Stimulated activated CD8-positive, alpha-beta memory T cell treated with anti-CD3 and anti-CD28 coated beads, Interleukin-4, amount 100 ng/mL, for 4 hours (primary cell): ENCODE results near the gene CCDC47.
"Not testable (repeated sequence)": the region's sequence is repeated elsewhere in the genome, so short reads cannot be mapped to it uniquely, and the experiment has no call there.

ENCODE experiments used
- DNase-seq, 2 donors: peaks; one replicate each; pipeline ENCODE4 v3.0.0-alpha.2; 2020; ENCODE audit warnings: low read depth in 2 of 2, low spot score in 1 of 2

CCDC47 gene, protein sequence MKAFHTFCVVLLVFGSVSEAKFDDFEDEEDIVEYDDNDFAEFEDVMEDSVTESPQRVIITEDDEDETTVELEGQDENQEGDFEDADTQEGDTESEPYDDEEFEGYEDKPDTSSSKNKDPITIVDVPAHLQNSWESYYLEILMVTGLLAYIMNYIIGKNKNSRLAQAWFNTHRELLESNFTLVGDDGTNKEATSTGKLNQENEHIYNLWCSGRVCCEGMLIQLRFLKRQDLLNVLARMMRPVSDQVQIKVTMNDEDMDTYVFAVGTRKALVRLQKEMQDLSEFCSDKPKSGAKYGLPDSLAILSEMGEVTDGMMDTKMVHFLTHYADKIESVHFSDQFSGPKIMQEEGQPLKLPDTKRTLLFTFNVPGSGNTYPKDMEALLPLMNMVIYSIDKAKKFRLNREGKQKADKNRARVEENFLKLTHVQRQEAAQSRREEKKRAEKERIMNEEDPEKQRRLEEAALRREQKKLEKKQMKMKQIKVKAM

DNA sequence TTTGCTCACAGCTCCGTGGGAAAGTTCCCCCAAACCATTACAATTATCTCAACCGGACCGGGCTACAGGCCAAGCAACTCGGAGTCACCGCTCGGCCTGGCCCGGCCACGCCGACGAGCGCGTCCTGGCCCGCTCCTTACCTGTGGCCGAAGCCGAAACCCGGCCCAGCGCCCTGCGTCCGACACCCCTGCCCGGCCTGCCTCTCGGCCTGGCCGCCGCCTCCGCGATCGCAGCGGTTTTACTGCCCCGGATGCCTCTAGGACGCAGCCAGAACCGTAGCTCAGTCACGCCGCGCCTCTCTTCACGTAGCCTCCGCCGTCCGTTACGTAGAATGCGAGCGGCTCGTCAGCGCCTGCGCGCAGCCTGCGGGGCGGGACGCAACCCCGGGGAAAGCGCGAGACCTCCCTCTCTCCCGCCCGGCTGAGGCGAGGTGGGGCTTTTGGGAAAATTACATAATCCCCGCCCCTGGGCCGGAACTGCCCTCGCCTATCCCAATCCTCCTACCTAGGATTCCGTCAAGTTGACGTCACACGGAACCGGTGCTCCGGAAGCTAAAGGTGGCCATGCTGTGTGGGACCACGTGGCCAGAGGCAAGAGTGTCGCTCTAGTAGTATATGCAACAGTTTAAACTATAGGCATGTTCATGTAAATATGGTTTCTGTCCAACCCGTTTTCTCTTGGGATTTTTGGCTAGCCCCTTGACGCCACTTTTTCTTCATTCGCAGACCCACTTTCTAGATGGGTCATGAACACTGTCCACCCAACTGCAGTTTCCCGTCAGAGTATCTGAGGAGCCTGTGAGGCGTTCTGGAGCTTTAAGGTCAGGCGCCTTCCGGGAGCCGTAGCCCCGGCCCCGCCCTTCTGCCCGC lies at the start of gene CCDC47:
Gene CCDC47, minus strand, starts transcription at position 326 of the 869 bp plus-strand sequence. CDS start 7,422 bp downstream, outside the sequence.
- peak; percentile 93 to 98 for DNase-seq

DNA sequence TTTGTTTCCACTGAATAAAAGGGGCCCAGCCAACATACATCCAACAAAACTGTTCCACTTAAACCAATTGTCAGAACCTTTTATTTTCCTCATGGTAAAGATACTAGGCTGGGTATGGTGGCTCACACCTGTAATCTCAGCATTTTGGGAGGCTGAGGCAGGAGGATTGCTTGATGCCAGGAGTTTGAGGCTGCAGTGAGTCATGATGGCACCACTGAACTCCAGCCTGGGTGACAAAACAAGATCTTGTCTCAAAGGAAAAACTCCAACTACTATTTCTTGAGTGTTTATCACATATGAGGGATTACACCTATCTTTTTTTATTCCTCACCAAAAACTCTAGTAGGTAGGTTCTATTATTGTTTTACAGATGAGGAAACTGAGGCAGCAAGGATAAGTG lies 49.1 kb upstream of the CCDC47 start:
- DNase-seq, result no peak

DNA sequence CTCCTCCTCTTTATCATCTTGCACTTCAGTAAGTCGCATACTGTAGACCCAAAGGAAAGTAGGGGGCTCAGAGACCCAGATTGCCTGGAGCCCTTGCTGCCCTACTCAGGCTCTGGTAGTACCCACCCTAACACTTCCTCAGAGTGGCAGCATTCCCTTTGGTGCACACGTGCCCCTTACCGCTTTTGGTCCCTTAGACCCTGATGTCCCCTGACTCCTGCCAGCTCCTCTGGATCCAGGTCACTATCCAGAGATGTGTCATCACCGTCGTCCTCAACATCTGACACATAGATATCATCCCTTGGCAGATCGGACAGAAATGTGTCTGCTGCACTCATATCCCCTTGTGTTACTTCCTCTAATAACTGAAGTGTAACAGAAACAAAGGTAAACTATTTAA lies 48.4 kb upstream of the CCDC47 start:
- DNase-seq, result no peak

DNA sequence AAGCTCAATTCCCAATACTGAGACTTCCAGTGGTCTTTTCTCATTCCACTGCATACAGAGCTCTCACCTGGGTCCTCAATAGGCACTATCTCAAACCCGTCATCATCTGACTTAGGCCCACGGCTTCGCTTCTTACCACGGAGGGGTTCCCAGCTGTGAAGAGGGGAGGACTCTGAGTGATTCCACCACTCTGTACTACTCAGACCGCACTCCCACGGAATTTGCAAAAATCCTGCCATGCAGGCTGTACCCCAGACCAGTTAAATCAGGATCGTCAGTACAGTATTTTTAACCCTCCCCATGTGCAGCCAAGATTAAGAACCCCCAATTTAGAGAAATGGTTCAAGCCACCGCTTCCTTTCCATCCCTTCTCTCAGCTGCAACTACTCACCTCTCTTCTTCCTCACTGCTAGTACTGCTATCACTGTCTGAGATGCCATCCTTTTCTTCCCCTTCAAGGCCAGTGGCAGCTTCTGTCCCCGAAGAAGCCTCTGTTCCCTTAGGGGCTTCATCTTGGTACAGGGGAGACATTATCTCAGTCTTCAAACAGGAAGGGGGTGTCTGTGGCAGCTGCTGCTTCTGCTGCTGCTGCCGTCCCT lies 47.7 kb upstream of the CCDC47 start:
- DNase-seq, result no peak

DNA sequence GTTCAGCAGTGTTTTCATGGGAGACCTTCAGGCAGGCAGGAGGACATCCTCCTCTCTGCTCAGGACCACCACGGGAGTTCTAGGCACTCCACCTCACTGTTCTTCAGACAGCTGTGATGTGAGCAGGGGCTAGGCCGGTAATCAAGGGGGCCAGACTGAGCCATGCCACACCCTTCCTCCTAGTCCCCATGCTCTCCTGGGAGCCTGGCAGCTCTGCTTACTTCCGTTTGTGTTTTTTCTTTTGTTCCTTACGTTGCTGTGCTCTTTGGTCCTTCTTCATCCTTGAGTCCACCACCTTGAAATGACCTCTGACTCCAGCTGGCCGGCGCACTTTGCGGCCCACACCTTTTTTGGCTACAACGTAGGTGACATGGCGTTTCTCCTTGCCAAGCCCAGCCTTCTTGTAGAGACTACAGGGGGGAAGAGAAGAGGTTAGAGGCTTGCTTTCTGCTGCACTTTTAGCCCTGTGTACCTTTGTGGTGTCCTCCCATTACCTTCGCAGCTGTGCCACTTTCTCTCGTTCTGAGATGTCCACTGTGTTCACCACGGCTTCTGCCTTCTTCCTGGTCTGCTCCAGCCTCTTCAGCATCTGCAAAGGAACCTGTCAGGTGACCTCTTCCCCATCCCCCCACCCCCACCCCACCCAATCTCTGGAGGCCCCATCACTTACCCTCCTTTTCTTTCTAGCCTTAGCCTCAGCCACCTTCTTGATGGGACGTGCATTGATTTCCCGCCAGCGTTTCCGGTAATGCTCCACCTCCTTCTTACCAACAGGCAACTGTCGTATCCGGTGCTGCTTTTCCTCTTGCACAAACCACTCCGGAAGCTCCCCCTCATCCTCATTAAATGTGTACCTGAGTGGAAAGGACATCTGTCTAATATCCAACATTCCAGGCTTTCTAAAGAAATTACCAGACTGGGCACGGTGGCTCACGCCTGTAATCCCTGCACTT lies 46.5 kb upstream of the CCDC47 start:
- DNase-seq, result no peak

GRCh38 chr17:63819131-63819530 lies 45.7 kb upstream of the CCDC47 start:
- no peak for DNase-seq

GRCh38 chr17:63817736-63818385 lies 44.5 kb upstream of the CCDC47 start:
- no peak for DNase-seq

DNA sequence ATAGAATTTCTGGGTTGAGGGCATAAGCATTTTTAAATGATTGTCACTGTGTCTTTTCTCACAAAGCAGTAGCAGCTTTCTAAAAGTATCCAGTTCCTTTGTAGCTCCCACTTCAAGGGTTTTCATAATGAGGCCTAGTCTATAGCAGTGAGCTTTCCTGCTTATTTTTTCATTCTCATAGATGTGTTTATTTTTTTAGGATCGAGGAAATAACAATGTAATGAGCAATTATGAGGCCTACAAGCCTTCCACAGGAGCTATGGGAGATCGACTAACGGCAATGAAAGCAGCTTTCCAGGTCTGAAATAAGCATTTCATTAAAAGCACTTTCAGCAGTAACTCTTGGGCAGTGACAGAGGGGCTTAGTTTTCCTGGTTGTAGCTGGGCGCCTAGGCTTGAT lies 43.3 kb upstream of the CCDC47 start:
- DNase-seq, result no peak

- no peak for DNase-seq
Observed at GRCh38 chr17:63816123-63816522, 42.7 kb upstream of the CCDC47 start.

DNA sequence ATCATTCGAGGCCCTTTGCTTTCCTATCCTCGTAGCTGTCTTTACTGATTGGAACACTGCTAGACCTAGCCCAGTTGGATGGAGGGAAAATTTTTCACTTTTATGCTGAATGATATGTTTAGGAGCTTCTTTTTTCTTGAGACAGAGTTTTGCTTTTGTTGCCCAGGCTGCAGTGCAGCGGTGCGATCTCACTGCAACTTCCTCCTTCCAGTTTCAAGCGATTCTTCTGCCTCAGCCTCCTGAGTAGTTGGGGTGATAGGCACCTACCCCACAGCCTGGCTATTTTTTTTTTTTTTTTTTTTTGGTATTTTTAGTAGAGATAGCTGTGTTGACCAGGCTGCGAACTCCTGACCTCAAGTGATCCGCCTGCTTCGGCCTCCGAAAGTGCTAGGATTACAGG lies 36.6 kb upstream of the CCDC47 start:
- no peak for DNase-seq

DNA sequence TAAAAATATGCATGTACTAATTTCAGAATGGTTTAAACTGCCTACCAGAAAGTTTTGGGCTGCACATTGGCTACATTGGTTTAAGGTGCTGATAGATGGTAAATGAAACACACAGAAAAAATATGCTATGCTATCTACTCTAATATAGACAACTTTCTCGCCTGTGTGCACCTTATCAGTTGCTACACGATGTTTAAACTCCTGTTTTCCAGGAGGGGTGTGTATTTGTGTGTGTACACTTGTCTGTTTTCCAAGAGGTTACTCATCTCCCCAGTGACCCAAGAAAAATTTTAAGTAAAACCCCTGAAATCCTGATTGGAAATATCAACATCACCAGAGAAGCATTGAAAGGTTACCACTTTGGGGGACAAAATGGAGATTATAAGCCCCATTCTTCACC lies 32.2 kb upstream of the CCDC47 start:
- DNase-seq, result no peak

DNA sequence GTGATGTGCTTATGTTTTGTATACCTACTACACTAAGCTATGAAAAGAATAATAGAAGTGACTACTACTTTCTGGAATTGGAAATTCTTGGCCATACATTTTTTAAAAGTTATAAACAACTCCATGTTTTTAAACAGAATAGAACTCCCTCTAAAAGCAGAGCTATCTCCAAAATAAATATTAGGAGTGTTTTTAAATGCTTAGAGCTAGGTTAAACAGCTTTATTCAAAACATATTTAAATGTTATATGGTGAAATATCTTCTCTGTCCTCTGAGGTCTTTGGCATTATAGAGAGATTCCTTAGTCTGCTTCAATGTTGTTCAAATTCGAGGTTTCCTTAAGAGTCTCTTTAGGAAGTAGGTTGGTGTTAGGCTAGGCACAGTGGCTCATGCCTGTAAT lies 30.9 kb upstream of the CCDC47 start:
- no peak for DNase-seq

- DNase-seq, result no peak
Observed at GRCh38 chr17:63800783-63801182, 27.4 kb upstream of the CCDC47 start.

- DNase-seq, result no peak
Observed at GRCh38 chr17:63798572-63799106, 25.2 kb upstream of the CCDC47 start.

DNA sequence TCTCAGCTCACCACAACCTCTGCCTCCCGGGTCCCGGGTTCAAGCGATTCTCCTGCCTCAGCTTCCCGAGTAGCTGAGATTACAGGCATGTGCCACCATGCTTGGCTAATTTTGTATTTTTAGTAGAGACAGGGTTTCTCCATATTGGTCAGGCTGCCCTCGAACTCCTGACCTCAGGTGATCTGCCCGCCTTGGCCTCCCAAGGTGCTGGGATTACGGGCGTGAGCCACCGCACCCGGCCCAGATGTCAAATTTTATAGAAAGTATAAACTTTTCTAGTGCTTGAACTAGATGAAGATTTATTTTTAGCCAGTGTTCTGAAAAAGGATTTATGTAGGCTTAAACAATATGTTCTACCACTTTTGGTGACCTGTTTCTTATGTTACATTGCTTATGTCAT lies 23.0 kb upstream of the CCDC47 start:
- not testable (repeated sequence) for DNase-seq

GRCh38 chr17:63792055-63792729 lies 18.8 kb upstream of the CCDC47 start:
- DNase-seq, result no peak

DNA sequence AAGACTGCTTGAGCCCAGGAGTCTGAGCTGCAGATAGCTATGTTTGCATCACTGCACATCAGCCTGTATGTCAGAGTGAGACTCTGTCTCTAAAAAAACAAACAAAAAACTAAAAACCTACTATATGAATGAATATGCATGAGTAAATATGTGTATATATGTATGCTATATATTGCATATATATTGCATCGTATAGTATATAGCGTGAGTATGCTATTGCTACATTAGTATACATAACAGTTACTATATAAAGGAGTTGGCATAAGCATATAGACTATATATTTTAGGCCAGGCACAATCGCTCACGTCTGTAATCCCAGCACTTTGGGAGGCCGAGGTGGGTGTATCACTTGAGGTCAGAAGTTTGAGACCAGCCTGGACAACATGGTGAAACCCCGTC lies 16.7 kb upstream of the CCDC47 start:
- DNase-seq, result no peak

DNA sequence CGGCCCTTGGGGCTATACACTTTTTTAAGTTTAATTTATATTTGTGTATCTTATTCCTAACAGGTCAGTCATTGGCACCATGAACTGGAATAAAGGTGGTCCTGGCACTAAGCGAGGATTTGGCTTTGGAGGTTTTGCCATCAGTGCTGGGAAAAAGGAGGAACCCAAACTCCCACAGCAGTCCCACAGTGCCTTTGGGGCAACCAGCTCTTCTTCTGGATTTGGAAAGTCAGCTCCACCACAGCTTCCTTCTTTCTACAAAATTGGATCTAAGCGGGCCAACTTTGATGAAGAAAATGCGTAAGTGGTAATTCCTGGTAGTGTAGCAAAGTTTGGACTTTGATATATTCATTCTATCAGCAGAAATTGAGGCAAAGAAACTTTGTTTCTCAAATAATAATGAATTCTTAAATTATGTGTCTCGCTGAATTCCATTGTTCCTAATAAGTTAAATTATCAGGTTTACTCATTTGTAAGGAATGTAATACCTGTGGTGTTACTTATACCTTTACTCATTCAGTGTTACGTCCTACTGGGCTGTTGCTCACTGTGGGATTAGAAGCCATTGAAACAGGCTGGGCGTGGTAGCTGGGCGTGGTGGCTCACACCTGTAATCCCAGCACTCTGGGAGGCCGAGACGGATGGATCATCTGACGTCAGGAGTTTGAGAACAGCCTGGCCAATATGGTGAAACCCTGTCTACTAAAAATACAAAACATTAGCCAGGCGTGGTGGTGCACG lies 13.7 kb upstream of the CCDC47 start:
- no peak for DNase-seq

- DNase-seq, result no peak
Observed at GRCh38 chr17:63786117-63786516, 12.7 kb upstream of the CCDC47 start.
